SU-DHL-6 (cell line): Measurements from ENCODE around the gene KCNJ15.

Experiments used
- H2AFZ ChIP-seq: fragments of 200-600 bp; sonication (generic); 2 replicates; pipeline ENCODE4 v1.6.1; 2014; ENCODE audit warnings: low read depth, mild to moderate bottlenecking, moderate library complexity, mixed read lengths, antibody characterized with exemption, low read length; ENCODE audit not compliant: severe bottlenecking
- H3F3A ChIP-seq: fragments of 200-600 bp; shearing (Covaris generic); 2 replicates; pipeline ENCODE4 v1.6.0; 2016; ENCODE audit warnings: antibody characterized with exemption, mild to moderate bottlenecking; ENCODE audit not compliant: insufficient read depth
- H3K27ac ChIP-seq: fragments of 200-600 bp; sonication (generic); 2 replicates; pipeline ENCODE4 v1.5.1; 2016; ENCODE audit warnings: low read depth, mild to moderate bottlenecking, low read length, moderate library complexity, mixed read lengths
- H3K27me3 ChIP-seq: fragments of 200-600 bp; sonication (generic), shearing (Covaris generic); 2 replicates; pipeline ENCODE4 v1.6.0; 2014; ENCODE audit warnings: mild to moderate bottlenecking, low read length
- H3K36me3 ChIP-seq: fragments of 200-600 bp; sonication (generic); 2 replicates; pipeline ENCODE4 v1.6.1; 2014; ENCODE audit warnings: mild to moderate bottlenecking, low read length, mixed read lengths
- H3K4me2 ChIP-seq: fragments of 300-600, 200-600 bp; shearing (Covaris generic), sonication (generic); 2 replicates; pipeline ENCODE4 v1.6.0; 2014; ENCODE audit warnings: low read length, low read depth, mild to moderate bottlenecking; ENCODE audit not compliant: poor library complexity, severe bottlenecking
- H3K4me3 ChIP-seq: fragments of 200-600 bp; sonication (generic); 2 replicates; pipeline ENCODE4 v1.5.1; 2014; ENCODE audit warnings: antibody characterized with exemption, low read length, mild to moderate bottlenecking, mixed read lengths; ENCODE audit not compliant: insufficient read depth, poor library complexity, severe bottlenecking
- H3K79me2 ChIP-seq: fragments of 200-600 bp; sonication (generic); 2 replicates; pipeline ENCODE4 v1.6.1; 2014; ENCODE audit warnings: mild to moderate bottlenecking, low read length, moderate library complexity; ENCODE audit not compliant: insufficient read depth
- H3K9ac ChIP-seq: fragments of 200-600 bp; sonication (generic); 2 replicates; pipeline ENCODE4 v1.7.0; 2014; ENCODE audit warnings: mild to moderate bottlenecking, low read length
- H3K9me2 ChIP-seq: fragments of 200-600 bp; sonication (generic); replicated peaks from 2 replicates; pipeline ENCODE4 v1.6.1; 2014; ENCODE audit warnings: low read length; ENCODE audit not compliant: insufficient read depth
- H3K9me3 ChIP-seq: fragments of 200-600 bp; sonication (generic); 2 replicates; pipeline ENCODE4 v1.6.1; 2014; ENCODE audit warnings: low read length, mixed read lengths; ENCODE audit not compliant: insufficient read depth
- H4K20me1 ChIP-seq: fragments of 200-600 bp; sonication (generic); 2 replicates; pipeline ENCODE4 v1.6.1; 2014; ENCODE audit warnings: low read depth, mild to moderate bottlenecking, antibody characterized with exemption, low read length, moderate library complexity, mixed read lengths
- CTCF ChIP-seq: fragments of 200-600 bp; sonication (generic); IDR thresholded peaks from one replicate; pipeline ENCODE4 v1.5.1; 2017; ENCODE audit warnings: antibody characterized with exemption, mild to moderate bottlenecking, low read length, moderate library complexity; ENCODE audit not compliant: insufficient read depth, poor library complexity, severe bottlenecking
- EZH2phosphoT487 ChIP-seq: fragments of 200-600 bp; sonication (generic), shearing (Covaris generic); conservative IDR thresholded peaks from 2 replicates; pipeline ENCODE4 v1.6.1; 2018; ENCODE audit warnings: mild to moderate bottlenecking, antibody characterized with exemption, low read length, moderate library complexity, mixed read lengths

The KCNJ15 gene

GRCh38 chr21:38343691-38344090 is 86.9 kb downstream of the KCNJ15 start:
- no peaks in the 10 kb centered on the region for H3K9me2 ChIP-seq
- no peaks in the 10 kb centered on the region for H3K27me3 ChIP-seq
- no peaks in the 10 kb centered on the region for H3K36me3 ChIP-seq
- no peak overlapping the region for H3K27ac ChIP-seq
- H4K20me1 ChIP-seq = no peaks in the 10 kb centered on the region
- H3K4me2 ChIP-seq = no peak overlapping the region
- no peak overlapping the region for H3K9ac ChIP-seq
- no peak overlapping the region for H3K4me3 ChIP-seq
- TF ChIP-seq CTCF = no peak
- no peak for TF ChIP-seq EZH2phosphoT487
- H3F3A ChIP-seq = no peaks in the 10 kb centered on the region
- no peaks in the 10 kb centered on the region for H3K79me2 ChIP-seq
- H3K9me3 ChIP-seq = no peaks in the 10 kb centered on the region
- no peak overlapping the region for H2AFZ ChIP-seq

- Histone ChIP-seq H3K4me3 (no peak overlapping the region), H3K36me3 (no peaks in the 10 kb centered on the region), H3K79me2 (no peaks in the 10 kb centered on the region), H3F3A (no peaks in the 10 kb centered on the region), H3K9me2 (no peaks in the 10 kb centered on the region), H3K9me3 (no peaks in the 10 kb centered on the region), H3K9ac (no peak overlapping the region), H2AFZ (no peak overlapping the region), H4K20me1 (no peaks in the 10 kb centered on the region), H3K27me3 (no peaks in the 10 kb centered on the region), H3K27ac (no peak overlapping the region), H3K4me2 (no peak overlapping the region)
- TF ChIP-seq EZH2phosphoT487 (no peak), CTCF (no peak)
Measured at GRCh38 chr21:38346286-38346685, 89.5 kb downstream of the KCNJ15 start.

- H3K4me3 ChIP-seq = no peak overlapping the region
- H4K20me1 ChIP-seq = no peaks in the 10 kb centered on the region
- H3K9me2 ChIP-seq = no peaks in the 10 kb centered on the region
- H2AFZ ChIP-seq = no peak overlapping the region
- no peak overlapping the region for H3K9ac ChIP-seq
- no peaks in the 10 kb centered on the region for H3K27me3 ChIP-seq
- no peaks in the 10 kb centered on the region for H3K36me3 ChIP-seq
- no peaks in the 10 kb centered on the region for H3K9me3 ChIP-seq
- H3F3A ChIP-seq = no peaks in the 10 kb centered on the region
- H3K27ac ChIP-seq = no peak overlapping the region
- TF ChIP-seq EZH2phosphoT487 = no peak
- TF ChIP-seq CTCF = no peak
- no peak overlapping the region for H3K4me2 ChIP-seq
- no peaks in the 10 kb centered on the region for H3K79me2 ChIP-seq
Measured at GRCh38 chr21:38349111-38349746, 92.4 kb downstream of the KCNJ15 start.
